SK-N-DZ (cell line): ENCODE measurements around the gene GPR151. TPM values are rescaled to one million over a fixed set of nuclear protein-coding genes. Genes with fewer than 3 reads are reported as not detected.
"Not testable (repeated sequence)": the region's sequence is repeated elsewhere in the genome, so short reads cannot be mapped to it uniquely, and the experiment has no call there.

Experiments
- DNase-seq: peaks from one replicate; pipeline ENCODE4 v3.0.0-alpha.2; 2015; ENCODE audit warnings: low spot score
- polyA plus RNA-seq, 2 experiments: library from polyadenylated mRNA; depleted of rRNA; stranded (reverse); fragments of >200 nt; gene quantifications; 2 replicates each; pipeline ENCODE4 v1.2.3, GENCODE V29; 2014

The GPR151 gene
- not detected in 2 replicates for polyA plus RNA-seq (2014; cell fraction: cytosol; rRNA removed)
- polyA plus RNA-seq (2014; cell fraction: nucleus; rRNA removed): not detected in 2 replicates

- no peak for DNase-seq
Observed at GRCh38 chr5:146516151-146516475, at the start of gene GPR151. GPR151 (minus strand) TSS chr5:146516190; CDS start chr5:146516113, 77 bp downstream.

- no peak for DNase-seq
Observed at GRCh38 chr5:146564007-146564762, 48.2 kb upstream of the GPR151 start.

DNA sequence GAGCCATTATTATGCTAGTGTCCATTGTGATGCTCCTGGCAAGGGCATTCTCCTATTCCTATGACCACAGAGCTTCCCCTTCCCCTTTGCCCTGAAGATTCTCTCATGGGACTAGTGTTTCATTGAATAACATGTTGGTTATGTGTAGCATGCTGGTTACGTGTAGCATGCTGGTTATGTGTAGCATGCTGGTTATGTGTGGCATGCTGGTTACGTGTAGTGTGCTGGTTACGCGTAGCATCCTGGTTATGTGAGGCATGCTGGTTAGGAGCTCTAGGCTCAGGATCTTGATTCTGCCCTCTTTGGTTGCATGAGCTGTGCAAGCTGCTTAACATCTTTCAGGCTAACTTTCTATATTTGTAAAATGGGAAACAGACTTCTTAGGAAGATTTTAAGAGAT lies 46.5 kb upstream of the GPR151 start:
- no peak for DNase-seq

- no peak for DNase-seq
Observed at GRCh38 chr5:146561711-146562110, 45.7 kb upstream of the GPR151 start.

- DNase-seq: no peak
Observed at GRCh38 chr5:146560205-146560812, 44.3 kb upstream of the GPR151 start.

GRCh38 chr5:146556884-146557283 lies 40.9 kb upstream of the GPR151 start:
- DNase-seq: not testable (repeated sequence)

GRCh38 chr5:146553446-146553845 lies 37.5 kb upstream of the GPR151 start:
- no peak for DNase-seq

- no peak for DNase-seq
Observed at GRCh38 chr5:146549615-146550014, 33.6 kb upstream of the GPR151 start.

GRCh38 chr5:146548781-146549449 lies 32.9 kb upstream of the GPR151 start:
- DNase-seq: no peak

DNA sequence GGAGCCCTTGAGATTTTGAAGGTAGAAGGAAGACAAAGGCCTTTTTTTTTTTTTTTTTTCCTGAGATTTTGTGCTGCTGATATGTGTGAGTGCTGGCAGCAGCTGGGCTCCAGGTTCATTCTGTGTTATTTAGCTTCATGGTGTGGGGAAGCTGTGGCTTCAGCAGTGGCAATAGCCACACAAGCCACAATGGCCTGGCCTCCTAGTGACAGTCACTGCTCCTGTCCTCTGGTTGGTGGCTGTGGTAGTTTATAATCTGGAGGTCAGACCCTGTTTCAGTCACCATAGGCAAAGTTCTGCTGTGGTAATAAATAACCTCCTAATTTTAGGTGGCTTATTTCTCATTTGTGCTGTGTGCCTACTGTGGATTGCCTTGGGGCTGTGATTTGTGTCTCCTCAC lies 28.2 kb upstream of the GPR151 start:
- DNase-seq: no peak

DNA sequence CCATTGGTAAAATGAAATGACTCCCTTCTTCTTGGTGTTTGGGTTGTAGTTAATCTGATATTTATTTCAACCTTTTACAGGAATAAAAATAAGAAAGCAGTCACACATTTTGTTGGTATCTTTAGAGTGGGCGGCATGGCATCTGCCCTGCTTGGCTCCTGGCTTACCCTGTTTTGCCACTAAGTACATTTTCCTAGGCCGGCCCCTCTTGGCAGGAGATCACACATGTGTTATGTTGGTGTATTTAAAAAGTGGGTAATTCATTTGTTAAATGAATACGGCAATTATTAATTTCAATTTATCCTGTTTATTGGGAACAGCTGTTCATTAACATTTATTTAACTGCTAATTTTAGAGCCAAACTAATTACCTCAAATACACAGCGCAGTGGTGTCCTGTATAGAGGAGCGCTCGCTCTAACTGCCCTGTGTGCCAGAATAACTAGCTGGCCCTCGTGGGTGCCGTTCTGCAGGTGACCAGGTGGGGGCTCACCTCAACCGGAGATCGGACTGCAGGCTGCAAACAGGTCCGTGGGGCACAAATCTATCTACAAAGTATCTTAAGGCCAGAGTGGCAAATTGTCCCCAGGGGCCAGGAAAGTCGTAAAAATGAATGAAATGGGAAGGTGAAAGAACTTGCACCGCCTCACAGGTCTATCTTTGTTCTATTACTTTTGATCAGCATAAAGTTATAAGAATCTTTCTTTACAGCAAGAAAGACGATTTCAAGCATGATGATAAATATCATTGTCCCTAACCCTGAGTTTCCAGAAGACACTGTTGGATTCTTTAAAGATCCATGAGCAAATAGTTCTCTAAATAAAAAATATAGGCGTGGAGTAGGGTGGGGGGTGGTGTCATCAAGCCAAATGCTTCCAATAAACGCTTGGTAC lies 26.2 kb upstream of the GPR151 start:
- DNase-seq: peak; percentile 75

GRCh38 chr5:146540414-146540813 lies 24.4 kb upstream of the GPR151 start:
- DNase-seq: no peak

GRCh38 chr5:146539973-146540372 lies 24.0 kb upstream of the GPR151 start:
- DNase-seq: no peak

- DNase-seq: no peak
Observed at GRCh38 chr5:146538432-146538831, 22.4 kb upstream of the GPR151 start.

DNA sequence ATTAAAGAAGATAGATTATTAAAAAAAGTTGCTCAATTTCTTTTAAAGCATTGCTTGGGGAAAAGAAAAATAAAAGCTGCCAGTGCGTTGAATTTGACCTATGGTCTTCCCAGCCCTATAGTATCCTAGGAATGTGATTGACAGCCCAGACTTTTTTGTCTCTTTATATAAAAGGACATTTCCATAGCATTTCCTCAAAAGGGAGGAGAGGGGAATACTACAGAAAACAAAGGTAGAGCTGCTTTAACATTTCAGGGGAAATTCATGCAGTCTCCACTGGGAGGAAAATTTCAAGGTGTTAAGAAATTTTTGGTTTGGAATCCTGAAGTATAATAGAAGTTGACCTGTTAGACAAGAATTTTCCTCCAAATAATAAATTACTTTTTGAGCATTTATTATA lies 17.9 kb upstream of the GPR151 start:
- no peak for DNase-seq

GRCh38 chr5:146533260-146533857 lies 17.4 kb upstream of the GPR151 start:
- peak; percentile 85 for DNase-seq

GRCh38 chr5:146529984-146530383 lies 14.0 kb upstream of the GPR151 start:
- DNase-seq: no peak

- no peak for DNase-seq
Observed at GRCh38 chr5:146528236-146528635, 12.2 kb upstream of the GPR151 start.

- no peak for DNase-seq
Observed at GRCh38 chr5:146527785-146528184, 11.8 kb upstream of the GPR151 start.

GRCh38 chr5:146523698-146524097 lies 7.7 kb upstream of the GPR151 start:
- no peak for DNase-seq

DNA sequence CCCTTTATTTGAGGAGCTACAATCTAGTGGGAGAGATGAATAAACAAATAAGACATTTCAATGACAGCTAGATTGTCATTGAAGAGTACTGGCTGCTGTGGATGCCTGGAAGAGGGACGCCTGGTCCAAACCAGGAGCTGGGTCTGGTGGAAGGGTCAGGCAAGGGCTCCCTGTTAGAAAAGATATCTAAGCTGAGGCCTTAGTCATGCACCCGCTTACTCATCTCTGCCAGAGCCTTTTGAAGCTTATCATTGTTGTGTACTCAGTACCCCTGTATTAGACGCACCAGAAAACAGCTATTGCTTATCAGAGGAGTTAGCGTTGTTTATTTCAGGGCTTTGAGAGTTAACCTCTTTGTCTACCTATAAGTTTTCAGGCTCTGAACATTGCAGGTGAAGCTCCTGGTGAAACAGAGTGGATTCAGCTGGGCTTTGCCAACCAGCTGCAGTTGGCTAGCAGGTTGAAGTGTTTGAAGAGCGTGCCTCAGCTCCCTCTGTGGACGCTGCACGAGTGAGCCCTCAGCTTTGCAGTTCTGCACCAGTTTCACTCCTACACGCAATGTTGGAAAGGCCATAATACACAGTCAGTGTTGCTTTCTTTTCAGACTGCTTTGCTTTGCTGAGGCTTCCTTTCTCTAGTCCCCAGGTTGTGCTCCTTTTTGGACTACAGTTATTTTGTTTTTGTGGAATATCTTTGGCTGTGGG lies 5.6 kb upstream of the GPR151 start:
- DNase-seq: no peak
